Measurements from ENCODE around the gene PKP1.
A peak's percentile ranks its signal among the peaks of the same experiment; 100 is the strongest.
"Not testable (repeated sequence)": the region's sequence is repeated elsewhere in the genome, so short reads cannot be mapped to it uniquely, and the experiment has no call there.

Gene PKP1

DNA sequence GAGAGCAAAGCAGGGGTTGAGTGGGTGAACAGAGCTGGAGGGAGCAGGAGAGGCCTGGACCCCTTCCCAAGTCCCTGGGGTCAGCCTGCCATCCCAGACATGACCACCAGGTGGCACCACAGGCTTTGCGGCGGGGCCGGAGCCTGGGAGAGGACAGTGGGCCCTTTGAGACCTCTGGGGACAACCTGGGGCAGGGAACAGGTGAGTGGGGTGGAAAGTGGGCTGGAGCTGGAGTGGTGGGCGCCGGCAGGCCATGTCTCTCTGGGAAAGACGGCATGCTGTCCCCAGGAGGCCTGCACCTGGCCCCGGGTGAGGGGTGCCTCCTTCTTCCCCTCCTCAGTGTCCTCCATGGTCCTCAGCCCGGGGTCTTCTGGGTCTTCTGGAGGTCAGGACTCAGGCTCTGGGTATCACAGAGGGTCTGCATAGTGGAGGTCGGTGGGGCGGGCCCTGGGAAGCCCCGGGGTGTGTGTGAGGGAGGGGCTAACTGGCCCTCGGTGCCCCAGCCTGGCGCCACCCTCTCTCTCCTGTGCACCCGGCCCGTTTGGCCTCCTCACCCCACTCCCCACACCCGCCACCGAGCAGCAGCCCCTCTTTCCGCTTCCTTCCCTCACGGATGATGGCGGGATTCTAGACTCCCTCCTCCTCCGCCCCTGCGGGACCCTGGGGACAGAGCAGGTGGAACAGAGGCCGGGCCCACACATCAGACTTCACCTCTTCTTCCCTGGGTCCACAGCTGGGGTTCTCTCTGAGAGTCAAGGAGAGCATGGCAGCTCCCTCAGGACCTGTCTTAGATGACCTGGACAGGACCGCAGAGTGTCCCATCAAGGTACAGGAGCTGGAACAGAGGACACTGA, 28.5 kb upstream of the PKP1 start:
- no peak overlapping the region for H3K4me3 ChIP-seq (ENCODE audit: low read depth, low read length)
- TF ChIP-seq, protein P1, sequence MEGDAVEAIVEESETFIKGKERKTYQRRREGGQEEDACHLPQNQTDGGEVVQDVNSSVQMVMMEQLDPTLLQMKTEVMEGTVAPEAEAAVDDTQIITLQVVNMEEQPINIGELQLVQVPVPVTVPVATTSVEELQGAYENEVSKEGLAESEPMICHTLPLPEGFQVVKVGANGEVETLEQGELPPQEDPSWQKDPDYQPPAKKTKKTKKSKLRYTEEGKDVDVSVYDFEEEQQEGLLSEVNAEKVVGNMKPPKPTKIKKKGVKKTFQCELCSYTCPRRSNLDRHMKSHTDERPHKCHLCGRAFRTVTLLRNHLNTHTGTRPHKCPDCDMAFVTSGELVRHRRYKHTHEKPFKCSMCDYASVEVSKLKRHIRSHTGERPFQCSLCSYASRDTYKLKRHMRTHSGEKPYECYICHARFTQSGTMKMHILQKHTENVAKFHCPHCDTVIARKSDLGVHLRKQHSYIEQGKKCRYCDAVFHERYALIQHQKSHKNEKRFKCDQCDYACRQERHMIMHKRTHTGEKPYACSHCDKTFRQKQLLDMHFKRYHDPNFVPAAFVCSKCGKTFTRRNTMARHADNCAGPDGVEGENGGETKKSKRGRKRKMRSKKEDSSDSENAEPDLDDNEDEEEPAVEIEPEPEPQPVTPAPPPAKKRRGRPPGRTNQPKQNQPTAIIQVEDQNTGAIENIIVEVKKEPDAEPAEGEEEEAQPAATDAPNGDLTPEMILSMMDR (IDR thresholded peaks at IDR 0.05; ENCODE audit: low read depth, low read length), result peak; percentile 96
- in situ Hi-C loops (cut with HindIII; ENCODE audit: low sequenced_read_pairs), result no loop called here
- no peak for DNase-seq (ENCODE audit: low read depth, low spot score)

DNA sequence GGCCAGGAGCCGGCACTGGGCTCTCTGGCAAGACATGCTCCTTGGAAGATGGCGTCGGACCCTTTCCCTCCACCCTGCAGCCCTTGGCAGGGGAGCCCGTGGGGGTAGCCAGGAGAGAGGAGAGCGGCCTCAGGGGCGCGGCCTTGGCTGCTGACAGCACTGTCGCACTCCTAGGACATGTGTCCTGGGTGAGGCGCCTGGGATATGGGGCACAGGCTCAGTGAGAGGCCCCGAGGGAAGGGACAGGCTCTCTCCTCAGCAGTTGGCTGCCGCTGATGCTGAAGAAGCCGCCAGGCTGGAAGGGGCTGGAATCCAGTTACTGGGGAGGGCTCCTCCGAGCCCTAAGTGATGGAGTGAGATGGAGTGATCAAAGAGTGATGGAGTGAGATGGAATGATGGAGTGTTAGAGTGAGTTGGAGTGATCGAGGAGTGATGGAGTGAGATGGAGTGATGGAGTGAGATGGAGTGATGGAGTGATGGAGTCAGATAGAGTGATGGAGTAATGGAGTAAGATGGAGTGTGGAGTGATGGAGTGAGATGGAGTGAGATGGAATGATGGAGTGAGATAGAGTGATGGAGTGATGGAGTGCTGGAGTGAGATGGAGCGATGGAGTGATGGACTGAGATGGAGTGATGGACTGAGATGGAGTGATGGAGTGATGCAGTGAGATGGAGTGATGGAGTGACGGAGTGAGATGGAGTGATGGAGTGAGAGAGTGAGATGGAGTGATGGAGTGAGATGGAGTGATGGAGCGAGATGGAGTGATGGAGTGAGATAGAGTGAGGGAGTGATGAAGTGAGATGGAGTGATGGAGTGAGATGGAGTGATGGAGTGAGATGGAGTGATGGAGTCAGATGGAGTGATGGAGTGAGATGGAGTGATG, 27.6 kb upstream of the PKP1 start:
- H3K4me3 ChIP-seq (ENCODE audit: low read depth, low read length), result no peak overlapping the region
- DNase-seq (ENCODE audit: low read depth, low spot score), result no peak
- in situ Hi-C loops (cut with HindIII; ENCODE audit: low sequenced_read_pairs), result no loop called here

DNA sequence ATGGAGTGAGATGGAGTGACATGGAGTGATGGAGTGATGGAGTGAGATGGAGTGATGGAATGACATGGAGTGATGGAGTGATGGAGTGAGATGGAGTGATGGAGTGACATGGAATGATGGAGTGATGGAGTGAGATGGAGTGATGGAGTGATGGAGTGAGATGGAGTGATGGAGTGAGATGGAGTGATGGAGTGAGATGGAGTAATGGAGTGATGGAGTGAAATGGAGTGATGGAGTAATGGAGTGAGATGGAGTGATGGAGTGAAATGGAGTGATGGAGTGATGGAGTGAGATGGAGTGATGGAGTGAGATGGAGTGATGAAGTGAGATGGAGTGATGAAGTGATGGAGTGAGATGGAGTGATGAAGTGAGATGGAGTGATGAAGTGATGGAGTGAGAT, 25.2 kb upstream of the PKP1 start:
- in situ Hi-C loops (cut with HindIII; ENCODE audit: low sequenced_read_pairs); DNase-seq (ENCODE audit: low read depth, low spot score); H3K4me3 ChIP-seq (ENCODE audit: low read depth, low read length): not testable (repeated sequence)

More for the DNA sequence above, 27.6 kb upstream of the PKP1 start:
- TF ChIP-seq, protein P1 (IDR thresholded peaks at IDR 0.05; ENCODE audit: low read depth, low read length), result no peak

DNA sequence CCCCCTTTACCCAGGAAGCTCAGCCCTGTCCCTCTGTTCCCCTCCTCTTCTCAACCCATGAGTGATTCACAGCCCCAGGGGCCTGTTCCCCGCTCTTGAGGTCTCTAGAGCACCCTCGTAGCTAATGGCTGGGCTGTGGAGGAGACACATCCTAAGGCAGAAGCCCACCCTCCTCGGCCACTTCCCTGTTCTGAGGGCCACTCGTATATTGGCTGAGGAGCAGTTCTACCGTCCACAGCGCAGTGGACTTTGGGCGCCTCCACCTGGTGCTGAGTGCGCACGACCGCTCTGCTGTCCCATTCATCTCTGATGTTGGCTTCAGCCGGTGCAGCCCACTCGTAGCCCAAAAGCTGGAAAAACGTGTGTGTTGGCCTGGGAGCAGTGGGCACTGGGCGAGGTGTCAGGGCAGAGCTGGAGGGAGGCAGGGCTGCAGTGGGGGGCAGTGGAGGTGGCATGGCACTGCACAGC, 24.5 kb upstream of the PKP1 start:
- TF ChIP-seq, protein P1 (IDR thresholded peaks at IDR 0.05; ENCODE audit: low read depth, low read length), result no peak
- in situ Hi-C loops (cut with HindIII; ENCODE audit: low sequenced_read_pairs), result no loop called here

DNA sequence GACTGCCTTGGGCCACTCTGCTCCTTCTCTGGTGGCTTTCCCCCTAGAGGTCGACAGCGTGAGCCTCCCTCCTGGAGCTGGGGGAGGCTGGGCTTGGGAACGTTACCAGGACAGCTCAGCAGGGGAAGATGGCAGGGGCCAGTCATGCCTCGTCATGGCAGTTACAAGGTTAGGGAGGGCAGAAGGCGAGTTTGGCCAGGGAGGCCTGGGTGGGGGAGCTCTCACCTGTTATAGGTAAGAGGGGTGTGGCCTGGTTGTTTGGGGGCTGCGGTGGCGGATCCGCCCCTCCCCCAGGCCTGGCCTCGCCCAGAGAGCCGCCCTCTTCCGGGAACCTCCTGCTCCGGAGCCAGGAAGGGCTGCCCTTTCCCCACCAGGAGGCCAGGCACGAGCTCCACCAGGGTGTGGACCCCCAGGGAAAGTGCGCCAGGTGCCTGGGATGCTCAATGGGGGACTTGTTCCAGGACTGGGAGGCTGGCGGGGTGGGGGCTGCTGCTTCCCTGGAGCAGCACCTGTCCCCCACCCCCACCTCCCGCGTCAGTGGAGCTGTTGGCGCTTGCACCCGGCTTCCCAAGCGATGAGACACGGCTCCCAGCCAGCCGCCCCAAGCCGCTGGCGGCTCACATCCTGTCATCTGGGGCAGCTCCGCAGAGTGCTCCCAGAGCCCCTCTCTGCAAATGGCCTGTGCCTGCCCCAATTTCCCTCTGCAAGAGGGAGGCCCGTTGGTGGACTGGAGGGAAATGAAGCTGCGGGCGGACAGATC, 23.6 kb upstream of the PKP1 start:
- TF ChIP-seq, protein P1 (IDR thresholded peaks at IDR 0.05; ENCODE audit: low read depth, low read length), result no peak
- no peak overlapping the region for H3K4me3 ChIP-seq (ENCODE audit: low read depth, low read length)
- DNase-seq (ENCODE audit: low read depth, low spot score), result peak; percentile 33
- in situ Hi-C loops (cut with HindIII; ENCODE audit: low sequenced_read_pairs), result no loop called here

More for the DNA sequence above, 24.5 kb upstream of the PKP1 start:
- no peak overlapping the region for H3K4me3 ChIP-seq (ENCODE audit: low read depth, low read length)
- DNase-seq (ENCODE audit: low read depth, low spot score), result no peak

DNA sequence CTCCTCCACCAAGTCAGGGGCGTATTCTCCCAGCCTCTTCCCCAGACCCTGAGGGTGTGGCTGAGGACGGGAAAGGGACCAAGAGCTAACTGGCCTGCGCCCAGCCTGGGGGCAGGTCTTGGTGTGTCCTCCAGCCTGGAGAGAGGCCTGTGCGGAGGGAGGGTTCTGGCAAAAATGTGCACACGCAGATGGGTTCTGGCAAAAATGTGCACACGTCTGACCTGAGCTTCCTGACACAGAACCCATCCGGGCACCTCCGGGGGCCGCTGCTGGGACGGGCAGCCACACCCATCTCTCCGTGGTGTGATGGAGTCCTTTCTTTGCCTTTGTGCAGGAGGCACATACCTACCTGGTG, 23.1 kb upstream of the PKP1 start:
- TF ChIP-seq, protein P1 (IDR thresholded peaks at IDR 0.05; ENCODE audit: low read depth, low read length), result no peak
- no peak for DNase-seq (ENCODE audit: low read depth, low spot score)
- no peak overlapping the region for H3K4me3 ChIP-seq (ENCODE audit: low read depth, low read length)
- in situ Hi-C loops (cut with HindIII; ENCODE audit: low sequenced_read_pairs), result no loop called here
